HepG2 (cell line): ENCODE data around the gene UNC13D. TPM values are rescaled to one million over a fixed set of nuclear protein-coding genes. Genes with fewer than 3 reads are reported as not detected.

Source experiments
- ARID5B ChIP-seq: IDR thresholded peaks from 2 replicates; pipeline ENCODE4 v1.4.0; 2020; ENCODE audit warnings: mild to moderate bottlenecking, missing genetic modification reagents
- CREM ChIP-seq, 2 experiments: sonication (generic) in 1 of 2; formaldehyde crosslinking in 1 of 2; IDR thresholded peaks; 2 replicates each; pipeline versions ENCODE4 v1.4.0 to v1.6.1; 2016 to 2020; ENCODE audit warnings: antibody characterized with exemption in 1 of 2, mild to moderate bottlenecking in 1 of 2, missing genetic modification reagents in 1 of 2
- FOXP1 ChIP-seq, 2 experiments: fragments of 450-650 bp in 1 of 2; IDR thresholded peaks; 2 replicates each; pipeline ENCODE4 v1.6.1; 2017 to 2018; ENCODE audit warnings: antibody characterized with exemption in 1 of 2
- RBFOX2 ChIP-seq: fragments of 200-400 bp; formaldehyde crosslinking; IDR thresholded peaks from 2 replicates; pipeline ENCODE4 v1.6.1; 2017; ENCODE audit warnings: low read depth, mild to moderate bottlenecking, low read length
- SALL1 ChIP-seq: sonication (generic); formaldehyde crosslinking; IDR thresholded peaks from 2 replicates; pipeline ENCODE4 v1.8.0; 2022; ENCODE audit warnings: mild to moderate bottlenecking, missing genetic modification reagents
- SATB2 ChIP-seq: sonication (generic); formaldehyde crosslinking; IDR thresholded peaks from 2 replicates; pipeline ENCODE4 v1.5.0; 2020; ENCODE audit warnings: missing genetic modification reagents
- ZBTB43 ChIP-seq: sonication (generic); formaldehyde crosslinking; conservative IDR thresholded peaks from 2 replicates; pipeline ENCODE4 v1.4.0; 2020; ENCODE audit warnings: missing genetic modification reagents
- ZMYM3 ChIP-seq: sonication (generic); formaldehyde crosslinking; IDR thresholded peaks from 2 replicates; pipeline ENCODE4 v1.5.1; 2020; ENCODE audit warnings: mild to moderate bottlenecking, missing genetic modification reagents
- ZNF619 ChIP-seq: sonication (generic); formaldehyde crosslinking; IDR thresholded peaks from 2 replicates; pipeline ENCODE4 v1.4.0; 2020; ENCODE audit warnings: mild to moderate bottlenecking, missing genetic modification reagents
- ZNF672 ChIP-seq: sonication (generic); formaldehyde crosslinking; IDR thresholded peaks from 2 replicates; pipeline ENCODE4 v1.8.1; 2022; ENCODE audit warnings: missing genetic modification reagents
- ZNF674 ChIP-seq: sonication (generic); formaldehyde crosslinking; IDR thresholded peaks from 2 replicates; pipeline ENCODE4 v1.5.0; 2020; ENCODE audit warnings: low read depth, mild to moderate bottlenecking, missing genetic modification reagents
- polyA plus RNA-seq, 8 experiments: library from polyadenylated mRNA; depleted of rRNA in 3 of 8; stranded (reverse) in 7 of 8; unstranded in 1 of 8; fragments of >200 nt; fragmentation: Illumina TruSeq in 4 of 8; extraction: Trizol in 4 of 8; gene quantifications; 2 replicates each; pipeline versions ENCODE4 v1.2.1 to v1.2.3, GENCODE V29; 2011 to 2016; ENCODE audit warnings: low read depth in 4 of 8, missing spikeins in 1 of 8, mixed read lengths in 1 of 8; ENCODE audit not compliant: insufficient read depth in 1 of 8
- total RNA-seq, 5 experiments: library from RNA; depleted of rRNA; stranded (reverse); fragments of >200 nt; fragmentation: Illumina TruSeq; extraction: Trizol; gene quantifications; 2 replicates each; pipeline ENCODE4 v1.2.3, GENCODE V29; 2016; ENCODE audit warnings: low read depth in 1 of 5
- TF ChIP-seq, protein P1 (sequence below), 2 experiments: sonication (generic) in 1 of 2; formaldehyde crosslinking in 1 of 2; IDR thresholded peaks; 2 replicates each; pipeline versions ENCODE4 v1.4.0 to v1.6.1; 2018 to 2020; ENCODE audit warnings: missing genetic modification reagents in 2 of 2, borderline replicate concordance in 1 of 2, low read depth in 1 of 2, mild to moderate bottlenecking in 1 of 2, missing biosample characterization in 1 of 2
- TF ChIP-seq, protein P2 (sequence below): sonication (generic); formaldehyde crosslinking; IDR thresholded peaks from 2 replicates; pipeline ENCODE4 v1.4.0; 2020; ENCODE audit warnings: missing genetic modification reagents, borderline replicate concordance

The UNC13D gene
- total and polyA plus RNA-seq, 2 of the 13 experiments (the other 11 are each of a cell fraction or from before 2014, with no cell fraction given) = 29.7 to 42.7 TPM

- TF ChIP-seq FOXP1 (IDR thresholded peaks at IDR 0.05) = peak; percentile 75
- TF ChIP-seq FOXP1 (CRISPR knock-in tag; IDR thresholded peaks at IDR 0.05) = peak; percentile 93
- TF ChIP-seq ZNF674 (CRISPR knock-in tag) = no peak
- peak; percentile 93 for TF ChIP-seq ZBTB43 (CRISPR knock-in tag)
- peak; percentile 98 for TF ChIP-seq SALL1 (CRISPR knock-in tag)
- peak; percentile 88 for TF ChIP-seq SATB2 (CRISPR knock-in tag)
- TF ChIP-seq RBFOX2 = peak; percentile 85
- TF ChIP-seq, protein P1, sequence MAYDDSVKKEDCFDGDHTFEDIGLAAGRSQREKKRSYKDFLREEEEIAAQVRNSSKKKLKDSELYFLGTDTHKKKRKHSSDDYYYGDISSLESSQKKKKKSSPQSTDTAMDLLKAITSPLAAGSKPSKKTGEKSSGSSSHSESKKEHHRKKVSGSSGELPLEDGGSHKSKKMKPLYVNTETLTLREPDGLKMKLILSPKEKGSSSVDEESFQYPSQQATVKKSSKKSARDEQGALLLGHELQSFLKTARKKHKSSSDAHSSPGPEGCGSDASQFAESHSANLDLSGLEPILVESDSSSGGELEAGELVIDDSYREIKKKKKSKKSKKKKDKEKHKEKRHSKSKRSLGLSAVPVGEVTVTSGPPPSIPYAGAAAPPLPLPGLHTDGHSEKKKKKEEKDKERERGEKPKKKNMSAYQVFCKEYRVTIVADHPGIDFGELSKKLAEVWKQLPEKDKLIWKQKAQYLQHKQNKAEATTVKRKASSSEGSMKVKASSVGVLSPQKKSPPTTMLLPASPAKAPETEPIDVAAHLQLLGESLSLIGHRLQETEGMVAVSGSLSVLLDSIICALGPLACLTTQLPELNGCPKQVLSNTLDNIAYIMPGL (CRISPR knock-in tag; IDR thresholded peaks at IDR 0.05; ENCODE audit: borderline replicate concordance in 1 of 2, low read depth in 1 of 2) = peak in 1 of 2 experiments; percentile 85; a peak in 3 of 4 replicates
- TF ChIP-seq CREM (IDR thresholded peaks at IDR 0.05) = peak; percentile 78
- no peak for TF ChIP-seq CREM (CRISPR knock-in tag; IDR thresholded peaks at IDR 0.05)
- TF ChIP-seq, protein P2, sequence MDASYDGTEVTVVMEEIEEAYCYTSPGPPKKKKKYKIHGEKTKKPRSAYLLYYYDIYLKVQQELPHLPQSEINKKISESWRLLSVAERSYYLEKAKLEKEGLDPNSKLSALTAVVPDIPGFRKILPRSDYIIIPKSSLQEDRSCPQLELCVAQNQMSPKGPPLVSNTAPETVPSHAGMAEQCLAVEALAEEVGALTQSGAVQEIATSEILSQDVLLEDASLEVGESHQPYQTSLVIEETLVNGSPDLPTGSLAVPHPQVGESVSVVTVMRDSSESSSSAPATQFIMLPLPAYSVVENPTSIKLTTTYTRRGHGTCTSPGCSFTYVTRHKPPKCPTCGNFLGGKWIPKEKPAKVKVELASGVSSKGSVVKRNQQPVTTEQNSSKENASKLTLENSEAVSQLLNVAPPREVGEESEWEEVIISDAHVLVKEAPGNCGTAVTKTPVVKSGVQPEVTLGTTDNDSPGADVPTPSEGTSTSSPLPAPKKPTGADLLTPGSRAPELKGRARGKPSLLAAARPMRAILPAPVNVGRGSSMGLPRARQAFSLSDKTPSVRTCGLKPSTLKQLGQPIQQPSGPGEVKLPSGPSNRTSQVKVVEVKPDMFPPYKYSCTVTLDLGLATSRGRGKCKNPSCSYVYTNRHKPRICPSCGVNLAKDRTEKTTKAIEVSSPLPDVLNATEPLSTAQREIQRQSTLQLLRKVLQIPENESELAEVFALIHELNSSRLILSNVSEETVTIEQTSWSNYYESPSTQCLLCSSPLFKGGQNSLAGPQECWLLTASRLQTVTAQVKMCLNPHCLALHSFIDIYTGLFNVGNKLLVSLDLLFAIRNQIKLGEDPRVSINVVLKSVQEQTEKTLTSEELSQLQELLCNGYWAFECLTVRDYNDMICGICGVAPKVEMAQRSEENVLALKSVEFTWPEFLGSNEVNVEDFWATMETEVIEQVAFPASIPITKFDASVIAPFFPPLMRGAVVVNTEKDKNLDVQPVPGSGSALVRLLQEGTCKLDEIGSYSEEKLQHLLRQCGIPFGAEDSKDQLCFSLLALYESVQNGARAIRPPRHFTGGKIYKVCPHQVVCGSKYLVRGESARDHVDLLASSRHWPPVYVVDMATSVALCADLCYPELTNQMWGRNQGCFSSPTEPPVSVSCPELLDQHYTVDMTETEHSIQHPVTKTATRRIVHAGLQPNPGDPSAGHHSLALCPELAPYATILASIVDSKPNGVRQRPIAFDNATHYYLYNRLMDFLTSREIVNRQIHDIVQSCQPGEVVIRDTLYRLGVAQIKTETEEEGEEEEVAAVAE (CRISPR knock-in tag) = peak; percentile 65
- peak; percentile 82; the same call in 1 of the 2 replicates for TF ChIP-seq ZMYM3
- peak; percentile 95 for TF ChIP-seq ARID5B (CRISPR knock-in tag)
- no peak for TF ChIP-seq ZNF672 (CRISPR knock-in tag)
- peak; percentile 93; the same call in 1 of the 2 replicates for TF ChIP-seq ZNF619
Observed at GRCh38 chr17:75872434-75873351, 28.5 kb upstream of the UNC13D start (continued).
